Tibial nerve (tissue), 4 donors: ENCODE measurements around the gene ZC3H12C. TPM values are rescaled to one million over a fixed set of nuclear protein-coding genes. Genes with fewer than 3 reads are reported as not detected.

ENCODE experiments used
- DNase-seq, 2 donors: peaks; one replicate each; pipeline ENCODE4 v3.0.0-alpha.2; 2019; ENCODE audit warnings: low spot score in 2 of 2
- H3K27ac ChIP-seq, 4 donors: fragments of 200-600 bp; sonication (generic) in 3 of 4; one replicate each; pipeline ENCODE4 v1.5.1; 2017 to 2019; ENCODE audit warnings: mild to moderate bottlenecking in 1 of 4
- H3K27me3 ChIP-seq, 2 donors: fragments of 200-600 bp; sonication (generic) in 1 of 2; one replicate each; pipeline versions ENCODE4 v1.5.1 to v1.6.0; 2017 to 2019
- H3K36me3 ChIP-seq, 3 donors: fragments of 200-600 bp; sonication (generic); one replicate each; pipeline ENCODE4 v1.5.1; 2018 to 2019
- H3K4me1 ChIP-seq, 4 donors: fragments of 200-600 bp; sonication (generic) in 3 of 4; one replicate each; pipeline ENCODE4 v1.5.1; 2017 to 2019
- H3K4me3 ChIP-seq, 4 donors: fragments of 200-600 bp; sonication (generic) in 3 of 4; one replicate each; pipeline ENCODE4 v1.5.1; 2017 to 2019; ENCODE audit warnings: mild to moderate bottlenecking in 1 of 4, moderate library complexity in 1 of 4
- H3K9me3 ChIP-seq, 4 donors: fragments of 200-600 bp; sonication (generic) in 3 of 4; one replicate each; pipeline ENCODE4 v1.5.1; 2017 to 2019
- EP300 ChIP-seq, 2 donors: sonication (generic); formaldehyde crosslinking; IDR thresholded peaks; one replicate each; pipeline ENCODE4 v1.6.1; 2017; ENCODE audit warnings: antibody characterized with exemption in 2 of 2, mild to moderate bottlenecking in 1 of 2
- POLR2A ChIP-seq, 2 donors: fragments of 450-650 bp; IDR thresholded peaks; one replicate each; pipeline ENCODE4 v1.6.1; 2017; ENCODE audit warnings: antibody characterized with exemption in 2 of 2, mild to moderate bottlenecking in 2 of 2, moderate library complexity in 2 of 2
- WGBS, 2 donors: methylation state at CpG; one replicate each; pipeline ENCODE4 v1.1.5; 2018; 5-methylcytosine and 5-hydroxymethylcytosine counted together
- total RNA-seq, 4 donors: library from RNA; depleted of rRNA; stranded (reverse); fragments of >200 nt; gene quantifications; one replicate each; pipeline ENCODE4 v1.1.0, GENCODE V29; 2016
- TF ChIP-seq, protein P1 (sequence below), 5 experiments: fragments of 200-600 bp in 3 of 5; fragments of 450-650 bp in 2 of 5; sonication (generic) in 3 of 5; IDR thresholded peaks; one replicate each; pipeline ENCODE4 v1.5.1; 2016 to 2019; ENCODE audit warnings: antibody characterized with exemption in 5 of 5, mild to moderate bottlenecking in 3 of 5, moderate library complexity in 2 of 5

ZC3H12C gene
- total RNA-seq, 4 donors from 2014 or later = 15.9 to 26.0 (median 19.4) TPM

DNA sequence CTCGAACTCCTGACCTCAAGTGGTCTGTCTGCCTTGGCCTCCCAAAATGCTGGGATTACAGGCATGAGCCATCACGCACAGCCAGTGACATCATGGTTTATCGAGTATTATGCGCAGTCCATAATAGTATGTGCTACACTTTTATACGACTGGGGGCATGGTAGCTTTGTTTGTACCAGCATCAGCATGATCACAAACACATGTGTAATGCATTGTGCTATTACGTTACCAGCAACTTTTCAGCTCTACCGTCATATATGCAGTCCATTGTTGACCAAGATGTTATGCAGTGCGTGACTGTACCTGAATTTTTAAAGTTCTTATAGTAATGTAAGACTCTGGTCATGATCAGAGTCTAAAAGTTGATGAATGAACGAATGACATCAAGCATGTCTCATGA lies 67.9 kb downstream of the ZC3H12C start:
- Histone ChIP-seq H3K9me3 (no peaks in the 10 kb centered on the region), H3K4me3 (no peak overlapping the region), H3K4me1 (no peaks in the 10 kb centered on the region), H3K36me3 (peaks cover 0 to 69% (median 0%) of the 10 kb centered on the region in 3 donors), H3K27ac (no peak overlapping the region), H3K27me3 (no peaks in the 10 kb centered on the region)
- no peak for DNase-seq
- TF ChIP-seq, protein P1, sequence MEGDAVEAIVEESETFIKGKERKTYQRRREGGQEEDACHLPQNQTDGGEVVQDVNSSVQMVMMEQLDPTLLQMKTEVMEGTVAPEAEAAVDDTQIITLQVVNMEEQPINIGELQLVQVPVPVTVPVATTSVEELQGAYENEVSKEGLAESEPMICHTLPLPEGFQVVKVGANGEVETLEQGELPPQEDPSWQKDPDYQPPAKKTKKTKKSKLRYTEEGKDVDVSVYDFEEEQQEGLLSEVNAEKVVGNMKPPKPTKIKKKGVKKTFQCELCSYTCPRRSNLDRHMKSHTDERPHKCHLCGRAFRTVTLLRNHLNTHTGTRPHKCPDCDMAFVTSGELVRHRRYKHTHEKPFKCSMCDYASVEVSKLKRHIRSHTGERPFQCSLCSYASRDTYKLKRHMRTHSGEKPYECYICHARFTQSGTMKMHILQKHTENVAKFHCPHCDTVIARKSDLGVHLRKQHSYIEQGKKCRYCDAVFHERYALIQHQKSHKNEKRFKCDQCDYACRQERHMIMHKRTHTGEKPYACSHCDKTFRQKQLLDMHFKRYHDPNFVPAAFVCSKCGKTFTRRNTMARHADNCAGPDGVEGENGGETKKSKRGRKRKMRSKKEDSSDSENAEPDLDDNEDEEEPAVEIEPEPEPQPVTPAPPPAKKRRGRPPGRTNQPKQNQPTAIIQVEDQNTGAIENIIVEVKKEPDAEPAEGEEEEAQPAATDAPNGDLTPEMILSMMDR (IDR thresholded peaks at IDR 0.05) = no peak
- no peak for TF ChIP-seq EP300 (IDR thresholded peaks at IDR 0.05)
- no peak for TF ChIP-seq POLR2A (IDR thresholded peaks at IDR 0.05)
- WGBS, 2 donors = 92 to 93% methylated on average over 9 of the region's 9 CpGs

DNA sequence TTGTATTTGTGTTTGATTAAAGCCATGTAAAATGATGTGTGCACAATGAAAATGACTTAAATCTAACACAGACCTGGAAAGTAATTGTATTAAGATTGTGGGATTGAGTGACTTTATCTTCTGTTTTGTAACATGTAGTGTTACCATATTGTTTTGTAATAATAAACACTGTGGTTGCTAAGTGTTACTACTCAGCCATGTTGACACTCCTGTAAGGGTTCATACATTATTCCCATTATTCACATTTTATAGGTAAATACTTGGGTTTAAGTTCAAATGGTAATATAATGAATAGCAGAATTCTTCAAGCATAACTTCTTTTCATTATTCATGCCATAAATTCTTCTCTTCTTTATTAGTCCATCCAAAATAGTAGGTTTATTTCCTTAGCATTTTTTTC lies 69.0 kb downstream of the ZC3H12C start:
- Histone ChIP-seq H3K4me1 (no peaks in the 10 kb centered on the region), H3K27ac (no peak overlapping the region), H3K27me3 (no peaks in the 10 kb centered on the region), H3K4me3 (no peak overlapping the region), H3K9me3 (no peaks in the 10 kb centered on the region), H3K36me3 (peaks cover 0 to 69% (median 0%) of the 10 kb centered on the region in 3 donors)
- no peak for TF ChIP-seq EP300 (IDR thresholded peaks at IDR 0.05)
- no peak for TF ChIP-seq POLR2A (IDR thresholded peaks at IDR 0.05)
- TF ChIP-seq, protein P1 (IDR thresholded peaks at IDR 0.05) = no peak
- no peak for DNase-seq

DNA sequence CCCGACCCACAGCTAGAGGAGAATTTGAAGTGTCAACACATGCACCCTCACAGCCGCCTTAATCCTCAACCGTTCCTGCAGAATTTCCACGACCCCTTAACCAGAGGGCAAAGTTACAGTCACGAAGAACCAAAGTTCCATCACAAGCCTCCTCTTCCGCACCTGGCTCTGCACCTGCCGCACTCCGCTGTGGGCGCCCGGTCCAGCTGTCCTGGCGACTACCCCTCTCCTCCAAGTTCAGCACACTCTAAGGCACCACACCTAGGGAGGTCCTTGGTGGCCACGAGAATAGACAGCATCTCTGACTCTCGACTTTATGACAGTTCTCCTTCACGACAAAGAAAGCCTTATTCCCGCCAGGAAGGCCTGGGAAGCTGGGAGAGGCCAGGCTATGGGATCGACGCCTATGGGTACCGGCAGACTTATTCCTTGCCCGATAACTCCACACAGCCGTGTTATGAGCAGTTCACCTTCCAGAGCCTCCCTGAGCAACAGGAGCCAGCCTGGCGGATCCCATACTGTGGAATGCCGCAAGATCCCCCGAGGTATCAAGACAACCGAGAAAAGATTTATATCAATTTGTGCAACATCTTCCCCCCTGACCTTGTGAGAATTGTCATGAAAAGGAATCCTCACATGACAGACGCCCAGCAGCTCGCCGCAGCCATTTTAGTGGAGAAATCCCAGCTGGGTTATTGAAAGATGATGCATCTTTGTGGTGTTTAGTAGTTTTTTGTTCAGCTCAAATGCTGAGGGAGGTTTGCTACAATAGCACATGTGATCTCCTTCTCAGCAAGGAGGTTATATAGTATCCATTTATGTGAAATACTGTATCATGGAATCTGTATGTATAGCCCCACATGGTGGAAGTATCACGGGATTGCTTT lies 72.1 kb downstream of the ZC3H12C start:
- H3K27me3 ChIP-seq = no peaks in the 10 kb centered on the region
- no peak overlapping the region for H3K4me3 ChIP-seq
- WGBS, 2 donors = 93 to 94% methylated on average over 28 of the region's 28 CpGs
- no peak for DNase-seq
- H3K27ac ChIP-seq = no peak overlapping the region
- H3K4me1 ChIP-seq = no peaks in the 10 kb centered on the region
- H3K9me3 ChIP-seq = no peaks in the 10 kb centered on the region
- peaks cover 0 to 50% (median 0%) of the 10 kb centered on the region in 3 donors for H3K36me3 ChIP-seq
- TF ChIP-seq EP300 (IDR thresholded peaks at IDR 0.05) = no peak
- no peak for TF ChIP-seq POLR2A (IDR thresholded peaks at IDR 0.05)
- TF ChIP-seq, protein P1 (IDR thresholded peaks at IDR 0.05) = no peak

DNA sequence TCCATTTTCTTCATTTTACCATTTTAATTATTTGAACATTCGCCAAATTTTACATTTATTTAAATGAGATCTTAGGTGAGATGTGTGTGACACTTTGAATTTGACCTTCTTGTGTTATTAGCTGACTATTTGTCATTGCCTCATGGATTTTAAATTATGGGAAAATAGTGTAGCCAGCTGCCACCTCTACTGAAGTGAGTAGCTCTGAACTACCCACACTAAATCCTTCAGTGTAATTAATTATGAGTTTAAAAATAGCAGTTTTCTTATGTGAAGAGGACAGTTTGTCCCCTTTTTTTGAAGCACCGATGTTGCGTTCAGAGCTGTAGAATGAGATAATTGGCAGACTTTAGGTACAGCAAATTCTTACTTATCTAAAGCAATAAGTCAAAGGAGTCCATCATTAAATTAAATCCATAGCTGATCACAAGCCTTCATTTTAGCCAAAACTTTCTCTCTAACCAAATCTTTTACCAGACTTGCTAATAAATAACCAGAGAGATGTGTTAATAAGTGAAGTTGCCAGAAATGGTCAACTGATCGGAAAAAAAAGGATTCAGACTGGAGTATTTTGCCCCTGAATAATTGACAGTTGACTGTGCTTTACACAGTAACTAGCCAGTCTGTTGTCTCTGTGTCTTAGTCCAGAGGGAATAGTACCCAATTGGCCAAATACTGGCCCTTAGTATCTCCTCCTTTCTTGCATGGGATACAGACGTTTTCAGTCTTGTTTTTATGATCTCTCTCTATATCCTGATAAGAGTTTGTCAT lies 75.0 kb downstream of the ZC3H12C start:
- TF ChIP-seq POLR2A (IDR thresholded peaks at IDR 0.05) (no peak), EP300 (IDR thresholded peaks at IDR 0.05) (no peak)
- TF ChIP-seq, protein P1 (IDR thresholded peaks at IDR 0.05) = no peak
- Histone ChIP-seq H3K9me3 (no peaks in the 10 kb centered on the region), H3K27ac (no peak overlapping the region), H3K4me3 (no peak overlapping the region), H3K27me3 (no peaks in the 10 kb centered on the region), H3K36me3 (peaks cover 0 to 26% (median 0%) of the 10 kb centered on the region in 3 donors), H3K4me1 (no peaks in the 10 kb centered on the region)
- 78 to 81% methylated on average over 5 of the region's 5 CpGs for WGBS, 2 donors
- no peak for DNase-seq

DNA sequence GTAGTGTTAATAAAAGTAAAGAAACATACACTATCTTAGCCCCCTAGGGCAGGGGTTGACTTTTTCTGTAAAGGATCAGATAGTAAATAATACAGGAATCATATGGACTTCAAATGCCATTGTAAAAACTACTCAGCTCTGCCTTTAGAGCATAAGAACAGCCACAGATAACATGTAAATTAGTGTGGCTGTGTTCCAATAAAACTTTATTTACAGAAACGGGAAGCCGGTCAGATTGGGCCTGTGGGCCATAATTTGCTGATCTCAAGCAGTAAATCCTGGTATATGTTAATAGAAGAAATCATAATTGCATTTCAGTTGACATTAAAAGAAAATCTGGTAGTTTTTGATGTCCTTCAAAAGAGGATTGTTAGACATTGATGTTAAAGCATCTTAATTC lies 76.5 kb downstream of the ZC3H12C start:
- TF ChIP-seq, protein P1 (IDR thresholded peaks at IDR 0.05) = no peak
- TF ChIP-seq POLR2A (IDR thresholded peaks at IDR 0.05) = no peak
- no peak for TF ChIP-seq EP300 (IDR thresholded peaks at IDR 0.05)
- H3K36me3 ChIP-seq = peaks cover 0 to 11% (median 0%) of the 10 kb centered on the region in 3 donors
- WGBS, 2 donors = 74 to 76% methylated on average over 2 of the region's 2 CpGs
- DNase-seq = no peak
- H3K27me3 ChIP-seq = no peaks in the 10 kb centered on the region
- H3K4me3 ChIP-seq = no peak overlapping the region
- H3K9me3 ChIP-seq = no peaks in the 10 kb centered on the region
- H3K27ac ChIP-seq = no peak overlapping the region
- H3K4me1 ChIP-seq = peaks cover 0 to 11% (median 4%) of the 10 kb centered on the region in 4 donors
